NCI-H2227 (cell line): Measurements from ENCODE around the gene ZNF761.
"Not testable (repeated sequence)": the region's sequence is repeated elsewhere in the genome, so short reads cannot be mapped to it uniquely, and the experiment has no call there.

Source experiments
- DNase-seq: peaks from one replicate; lab custom pipeline; 2025; ENCODE audit not compliant: unreplicated experiment; lab: John Stamatoyannopoulos, UW

Gene ZNF761

GRCh38 chr19:53455828-53456227, 24.0 kb downstream of the ZNF761 start:
- DNase-seq = no peak

GRCh38 chr19:53460131-53460721, 28.4 kb downstream of the ZNF761 start:
- DNase-seq = not testable (repeated sequence)

- DNase-seq = no peak
These were observed 30.1 kb downstream of the ZNF761 start for GRCh38 chr19:53461866-53462265.

GRCh38 chr19:53462861-53463260, 31.1 kb downstream of the ZNF761 start:
- no peak for DNase-seq

- peak; percentile 29 for DNase-seq
These were observed 31.5 kb downstream of the ZNF761 start for GRCh38 chr19:53463263-53463662.

GRCh38 chr19:53466726-53467484, 35.1 kb downstream of the ZNF761 start:
- DNase-seq = peak; percentile 79

GRCh38 chr19:53467485-53468262, 35.9 kb downstream of the ZNF761 start, which contains the start of gene ZNF813:
ZNF813 (plus strand) TSS chr19:53467733; CDS start chr19:53483823, 16,090 bp downstream.
- DNase-seq = peak; percentile 97

GRCh38 chr19:53468628-53469027, 36.8 kb downstream of the ZNF761 start:
- DNase-seq = not testable (repeated sequence)

- no peak for DNase-seq
These were observed 40.1 kb downstream of the ZNF761 start for GRCh38 chr19:53471916-53472315.

- DNase-seq = not testable (repeated sequence)
These were observed 43.0 kb downstream of the ZNF761 start for GRCh38 chr19:53474832-53475231.

GRCh38 chr19:53475470-53475869, 43.7 kb downstream of the ZNF761 start:
- not testable (repeated sequence) for DNase-seq

GRCh38 chr19:53483751-53484150, 52.0 kb downstream of the ZNF761 start:
- DNase-seq = not testable (repeated sequence)

- no peak for DNase-seq
These were observed 53.5 kb downstream of the ZNF761 start for GRCh38 chr19:53485046-53486004.

- no peak for DNase-seq
These were observed 60.4 kb downstream of the ZNF761 start for GRCh38 chr19:53492153-53492552.

- not testable (repeated sequence) for DNase-seq
These were observed 65.7 kb downstream of the ZNF761 start for GRCh38 chr19:53497311-53498023.

- not testable (repeated sequence) for DNase-seq
These were observed 66.2 kb downstream of the ZNF761 start for GRCh38 chr19:53498024-53498395.

- peak; percentile 45 for DNase-seq
These were observed 71.4 kb downstream of the ZNF761 start for GRCh38 chr19:53503151-53503550.

GRCh38 chr19:53503671-53504364, 72.0 kb downstream of the ZNF761 start:
- peak; percentile 41 for DNase-seq

GRCh38 chr19:53504365-53504703, 72.5 kb downstream of the ZNF761 start:
- DNase-seq = peak; percentile 81
